ENCODE measurements around the gene UPF3B. TPM values are rescaled to one million over a fixed set of nuclear protein-coding genes. Genes with fewer than 3 reads are reported as not detected.
"Not testable (repeated sequence)": the region's sequence is repeated elsewhere in the genome, so short reads cannot be mapped to it uniquely, and the experiment has no call there.

Gene UPF3B
- total RNA-seq, 2 donors from 2014 or later = 3.7 to 4.9 TPM

- Histone ChIP-seq H3K36me3 (no peaks in the 10 kb centered on the region), H3K4me3 (no peak overlapping the region), H3K4me1 (ENCODE audit: control insufficient read depth in 1 of 2, low read depth in 2 of 2) (no peaks in the 10 kb centered on the region), H3K9me3 (no peaks in the 10 kb centered on the region), H3K27me3 (replicated peaks; ENCODE audit: insufficient read depth) (no peaks in the 10 kb centered on the region), H3K27ac (no peak overlapping the region)
- DNase-seq (ENCODE audit: low spot score) = no peak
- no peak for TF ChIP-seq CTCF (IDR thresholded peaks at IDR 0.05)
- no peak for ATAC-seq (ENCODE audit: insufficient number of reproducible peaks, low FRiP score, low read depth)
Observed at GRCh38 chrX:119816300-119816699, 36.5 kb downstream of the UPF3B start.

- TF ChIP-seq CTCF (IDR thresholded peaks at IDR 0.05) = no peak
- no peaks in the 10 kb centered on the region for H3K4me1 ChIP-seq (ENCODE audit: control insufficient read depth in 1 of 2, low read depth in 2 of 2)
- H3K9me3 ChIP-seq = no peaks in the 10 kb centered on the region
- no peaks in the 10 kb centered on the region for H3K36me3 ChIP-seq
- H3K27ac ChIP-seq = no peak overlapping the region
- ATAC-seq (ENCODE audit: insufficient number of reproducible peaks, low FRiP score, low read depth) = no peak
- DNase-seq (ENCODE audit: low spot score) = no peak
- no peak overlapping the region for H3K4me3 ChIP-seq
- H3K27me3 ChIP-seq (replicated peaks; ENCODE audit: insufficient read depth) = no peaks in the 10 kb centered on the region
Observed at GRCh38 chrX:119809185-119809666, 43.5 kb downstream of the UPF3B start.

GRCh38 chrX:119808461-119808860 is 44.3 kb downstream of the UPF3B start:
- not testable (repeated sequence) for H3K36me3 ChIP-seq; H3K9me3 ChIP-seq; H3K27me3 ChIP-seq (replicated peaks; ENCODE audit: insufficient read depth); H3K4me3 ChIP-seq; H3K4me1 ChIP-seq (ENCODE audit: control insufficient read depth in 1 of 2, low read depth in 2 of 2); ATAC-seq (ENCODE audit: insufficient number of reproducible peaks, low FRiP score, low read depth); H3K27ac ChIP-seq; DNase-seq (ENCODE audit: low spot score)

- no peak for TF ChIP-seq CTCF (IDR thresholded peaks at IDR 0.05)
- Histone ChIP-seq H3K27ac (no peak overlapping the region), H3K36me3 (no peaks in the 10 kb centered on the region), H3K4me1 (ENCODE audit: control insufficient read depth in 1 of 2, low read depth in 2 of 2) (no peaks in the 10 kb centered on the region), H3K9me3 (no peaks in the 10 kb centered on the region), H3K4me3 (no peak overlapping the region), H3K27me3 (replicated peaks; ENCODE audit: insufficient read depth) (no peaks in the 10 kb centered on the region)
- DNase-seq (ENCODE audit: low spot score) (no peak), ATAC-seq (ENCODE audit: insufficient number of reproducible peaks, low FRiP score, low read depth) (no peak)
Observed at GRCh38 chrX:119802546-119802945, 50.2 kb downstream of the UPF3B start.

GRCh38 chrX:119801253-119802221 is 51.2 kb downstream of the UPF3B start:
- no peaks in the 10 kb centered on the region for H3K4me1 ChIP-seq (ENCODE audit: control insufficient read depth in 1 of 2, low read depth in 2 of 2)
- no peak for ATAC-seq (ENCODE audit: insufficient number of reproducible peaks, low FRiP score, low read depth)
- H3K4me3 ChIP-seq = no peak overlapping the region
- no peak for DNase-seq (ENCODE audit: low spot score)
- H3K9me3 ChIP-seq = no peaks in the 10 kb centered on the region
- no peaks in the 10 kb centered on the region for H3K27me3 ChIP-seq (replicated peaks; ENCODE audit: insufficient read depth)
- no peak for TF ChIP-seq CTCF (IDR thresholded peaks at IDR 0.05)
- no peaks in the 10 kb centered on the region for H3K36me3 ChIP-seq
- no peak overlapping the region for H3K27ac ChIP-seq
